ENCODE results near the gene CCR7. TPM values are rescaled to one million over a fixed set of nuclear protein-coding genes. Genes with fewer than 3 reads are reported as not detected.

The CCR7 gene
- total RNA-seq, 3 donors from 2014 or later = 77.3 to 109 (median 108) TPM

DNA sequence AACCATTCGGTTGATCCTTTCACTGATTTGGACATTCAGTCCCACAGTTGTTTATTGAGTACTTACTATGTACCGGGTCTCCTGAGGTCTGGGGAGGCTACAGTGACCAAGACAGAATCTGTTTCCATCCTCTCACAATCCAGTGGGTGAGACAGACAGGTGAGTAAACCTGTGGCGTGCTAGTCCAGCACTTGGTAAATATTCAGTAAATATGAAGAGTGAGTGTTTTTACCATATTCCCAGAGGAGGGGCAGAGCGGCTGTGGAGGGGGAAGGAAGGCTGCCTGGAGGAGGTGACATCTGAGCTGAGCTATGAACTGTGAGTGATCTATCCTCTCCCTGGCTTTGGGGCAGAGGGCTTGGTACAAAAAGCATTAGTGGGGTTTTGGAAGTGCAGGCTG is 31.4 kb downstream of the CCR7 start:
- Mint-ChIP-seq H3K27me3 (ENCODE audit: low read depth) (no peaks in the 10 kb centered on the region), H3K9me3 (no peaks in the 10 kb centered on the region), H3K36me3 (ENCODE audit: insufficient read depth) (peaks cover 2% of the 10 kb centered on the region), H3K4me3 (no peak overlapping the region), H3K4me1 (ENCODE audit: low read depth) (peaks cover 87% of the 10 kb centered on the region)
- DNase-seq (no peak), ATAC-seq (no peak)

DNA sequence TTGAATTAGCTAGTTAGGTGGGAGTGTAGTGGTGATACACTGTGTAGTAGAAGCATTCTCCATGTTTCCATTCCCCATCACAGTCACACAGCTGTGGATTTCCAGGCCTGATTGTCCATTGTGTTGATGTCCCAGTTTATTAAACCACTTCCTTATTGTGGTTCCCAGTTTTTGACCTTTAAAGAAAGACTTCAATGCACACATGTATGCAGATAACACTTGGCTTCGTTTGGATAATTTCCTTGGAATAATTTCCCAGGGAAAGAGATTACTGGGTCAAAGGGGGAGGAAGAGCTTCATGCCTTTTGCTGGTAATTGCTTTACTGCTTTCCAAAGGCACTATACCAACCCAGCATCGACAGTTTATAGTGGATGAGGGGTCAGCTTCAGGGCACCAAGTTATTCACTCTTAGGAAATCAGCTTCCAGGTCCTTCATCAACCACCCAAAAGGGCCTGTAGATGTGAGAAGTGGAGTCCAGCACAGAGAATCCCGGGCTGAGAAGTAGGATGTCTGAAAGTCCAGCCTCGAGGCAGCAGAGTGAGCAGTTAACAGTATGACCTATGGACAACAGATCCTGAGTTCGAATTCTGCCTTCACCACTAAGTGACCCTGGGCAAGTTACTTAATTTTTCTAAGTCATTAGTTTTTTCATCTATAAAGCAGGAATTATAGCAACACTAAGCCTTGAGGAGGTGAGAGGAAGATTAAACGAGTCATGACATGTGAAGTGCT is 32.6 kb downstream of the CCR7 start:
- Mint-ChIP-seq H3K27me3 (ENCODE audit: low read depth) (no peaks in the 10 kb centered on the region), H3K4me1 (ENCODE audit: low read depth) (peaks cover 82% of the 10 kb centered on the region), H3K36me3 (ENCODE audit: insufficient read depth) (peaks cover 2% of the 10 kb centered on the region), H3K4me3 (no peak overlapping the region), H3K9me3 (no peaks in the 10 kb centered on the region)
- no peak for ATAC-seq
- no peak for DNase-seq

- DNase-seq (peak; percentile 74), ATAC-seq (peak; percentile 79 to 81)
- H3K4me1 Mint-ChIP-seq (ENCODE audit: low read depth) = peaks cover 70% of the 10 kb centered on the region
- H3K27me3 Mint-ChIP-seq (ENCODE audit: low read depth) = no peaks in the 10 kb centered on the region
- H3K4me3 Mint-ChIP-seq = peak overlapping the region; percentile 61
- H3K36me3 Mint-ChIP-seq (ENCODE audit: insufficient read depth) = peaks cover 2% of the 10 kb centered on the region
- H3K9me3 Mint-ChIP-seq = no peaks in the 10 kb centered on the region
Observed at GRCh38 chr17:40531051-40531991, 34.0 kb downstream of the CCR7 start.

DNA sequence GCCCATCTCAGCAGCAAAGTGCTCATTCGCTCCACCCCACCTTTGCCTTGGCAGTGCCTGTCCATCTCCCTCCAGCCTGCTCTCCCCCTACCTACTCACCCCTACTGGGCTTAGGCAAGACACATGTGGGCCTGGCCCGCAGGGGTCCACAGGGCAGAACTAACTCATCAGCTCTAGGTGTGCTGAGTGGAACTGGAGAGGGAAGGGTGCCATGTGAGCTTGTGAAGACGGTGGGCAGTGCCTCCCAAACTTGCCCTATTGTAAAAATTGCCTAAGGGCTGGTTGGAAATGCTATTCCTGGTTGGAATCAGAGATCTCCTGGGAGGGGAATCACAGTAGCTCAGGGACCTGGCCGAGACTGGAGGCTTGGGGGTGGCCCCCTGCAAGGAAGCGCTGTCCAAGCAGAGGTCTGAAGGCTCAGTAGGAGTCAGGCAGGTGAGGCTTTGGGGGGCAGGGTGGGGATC is 34.7 kb downstream of the CCR7 start:
- Mint-ChIP-seq H3K27me3 (ENCODE audit: low read depth) (no peaks in the 10 kb centered on the region), H3K4me3 (no peak overlapping the region), H3K9me3 (peaks cover 4% of the 10 kb centered on the region), H3K36me3 (ENCODE audit: insufficient read depth) (peaks cover 2% of the 10 kb centered on the region), H3K4me1 (ENCODE audit: low read depth) (peaks cover 64% of the 10 kb centered on the region)
- no peak for ATAC-seq
- DNase-seq = no peak

- Mint-ChIP-seq H3K36me3 (ENCODE audit: insufficient read depth) (peaks cover 4% of the 10 kb centered on the region), H3K4me1 (ENCODE audit: low read depth) (peaks cover 59% of the 10 kb centered on the region), H3K4me3 (no peak overlapping the region), H3K9me3 (peaks cover 10% of the 10 kb centered on the region), H3K27me3 (ENCODE audit: low read depth) (no peaks in the 10 kb centered on the region)
- ATAC-seq = no peak
- DNase-seq = no peak
Observed at GRCh38 chr17:40529991-40530390, 35.3 kb downstream of the CCR7 start.

GRCh38 chr17:40528692-40529417 is 36.4 kb downstream of the CCR7 start:
- Mint-ChIP-seq H3K27me3 (ENCODE audit: low read depth) (no peaks in the 10 kb centered on the region), H3K4me3 (no peak overlapping the region), H3K9me3 (peaks cover 21% of the 10 kb centered on the region), H3K4me1 (ENCODE audit: low read depth) (peaks cover 50% of the 10 kb centered on the region), H3K36me3 (ENCODE audit: insufficient read depth) (peaks cover 16% of the 10 kb centered on the region)
- no peak for ATAC-seq
- DNase-seq = no peak

- Mint-ChIP-seq H3K36me3 (ENCODE audit: insufficient read depth) (peaks cover 18% of the 10 kb centered on the region), H3K9me3 (peaks cover 24% of the 10 kb centered on the region), H3K27me3 (ENCODE audit: low read depth) (no peaks in the 10 kb centered on the region), H3K4me3 (no peak overlapping the region), H3K4me1 (ENCODE audit: low read depth) (peaks cover 31% of the 10 kb centered on the region)
- DNase-seq (no peak), ATAC-seq (no peak)
Observed at GRCh38 chr17:40526668-40527067, 38.6 kb downstream of the CCR7 start.

- H3K4me3 Mint-ChIP-seq = no peak overlapping the region
- peaks cover 18% of the 10 kb centered on the region for H3K36me3 Mint-ChIP-seq (ENCODE audit: insufficient read depth)
- H3K4me1 Mint-ChIP-seq (ENCODE audit: low read depth) = peaks cover 22% of the 10 kb centered on the region
- H3K9me3 Mint-ChIP-seq = peaks cover 24% of the 10 kb centered on the region
- no peaks in the 10 kb centered on the region for H3K27me3 Mint-ChIP-seq (ENCODE audit: low read depth)
- no peak for ATAC-seq
- DNase-seq = no peak
Observed at GRCh38 chr17:40525294-40525693, 40.0 kb downstream of the CCR7 start.

DNA sequence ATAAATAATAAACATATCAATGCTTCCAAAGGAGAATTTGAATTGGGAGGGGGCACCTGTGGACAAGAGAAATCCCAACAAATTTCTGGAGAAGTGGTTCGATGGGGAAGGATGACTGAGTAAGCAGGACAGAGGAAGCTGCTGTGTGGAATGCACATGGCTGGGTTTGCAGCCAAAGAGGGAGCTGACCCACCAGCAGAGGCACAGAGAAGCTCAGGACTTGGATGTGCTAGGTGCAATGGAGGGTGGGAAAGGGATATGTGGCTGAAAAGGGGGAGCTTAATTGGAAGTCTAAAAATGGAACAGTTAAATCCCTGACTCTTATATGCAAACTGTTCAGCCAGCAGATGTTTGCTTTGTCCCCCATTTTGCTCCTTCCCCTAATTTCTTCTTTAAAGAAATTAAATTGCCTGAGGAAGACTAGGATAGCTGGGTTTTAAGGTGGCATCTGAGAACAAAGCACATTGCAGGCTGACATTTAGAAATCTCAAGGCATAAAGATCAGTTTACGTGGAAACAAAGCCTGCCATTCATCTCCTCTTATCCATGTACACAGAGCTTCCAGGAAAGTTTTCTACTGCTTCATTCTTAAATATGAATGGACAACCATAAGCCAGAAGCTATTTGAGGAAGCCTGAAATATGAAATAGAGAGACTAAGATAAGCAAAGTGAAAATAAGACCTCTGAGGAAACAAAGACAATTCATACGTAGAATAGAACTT is 40.9 kb downstream of the CCR7 start:
- no peak for ATAC-seq
- DNase-seq = no peak
- H3K36me3 Mint-ChIP-seq (ENCODE audit: insufficient read depth) = peaks cover 18% of the 10 kb centered on the region
- H3K4me3 Mint-ChIP-seq = no peak overlapping the region
- peaks cover 15% of the 10 kb centered on the region for H3K4me1 Mint-ChIP-seq (ENCODE audit: low read depth)
- no peaks in the 10 kb centered on the region for H3K27me3 Mint-ChIP-seq (ENCODE audit: low read depth)
- H3K9me3 Mint-ChIP-seq = peaks cover 24% of the 10 kb centered on the region

DNA sequence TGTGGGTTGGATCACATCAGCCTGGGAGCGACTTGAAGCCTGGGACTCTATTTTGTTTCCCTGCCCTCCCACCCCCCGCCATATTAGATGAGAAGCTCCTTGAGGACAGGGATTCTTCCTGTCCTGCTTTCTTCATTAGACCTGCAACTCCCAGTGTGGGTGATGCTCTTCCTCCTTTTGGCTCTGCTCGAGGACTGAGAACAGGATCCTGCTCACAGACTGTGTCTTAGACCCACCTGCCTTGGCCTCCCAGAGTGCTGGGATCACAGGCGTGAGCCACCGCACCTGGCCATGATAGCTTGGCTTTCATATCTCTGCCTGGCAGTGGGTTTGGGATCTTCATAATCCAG is 42.3 kb downstream of the CCR7 start:
- H3K4me1 Mint-ChIP-seq (ENCODE audit: low read depth) = peaks cover 21% of the 10 kb centered on the region
- no peak for DNase-seq
- H3K27me3 Mint-ChIP-seq (ENCODE audit: low read depth) = no peaks in the 10 kb centered on the region
- no peak overlapping the region for H3K4me3 Mint-ChIP-seq
- peaks cover 18% of the 10 kb centered on the region for H3K36me3 Mint-ChIP-seq (ENCODE audit: insufficient read depth)
- no peak for ATAC-seq
- peaks cover 24% of the 10 kb centered on the region for H3K9me3 Mint-ChIP-seq

GRCh38 chr17:40522250-40522960 is 42.9 kb downstream of the CCR7 start:
- H3K4me1 Mint-ChIP-seq (ENCODE audit: low read depth) = peaks cover 23% of the 10 kb centered on the region
- peaks cover 24% of the 10 kb centered on the region for H3K9me3 Mint-ChIP-seq
- no peak for DNase-seq
- H3K27me3 Mint-ChIP-seq (ENCODE audit: low read depth) = no peaks in the 10 kb centered on the region
- no peak overlapping the region for H3K4me3 Mint-ChIP-seq
- ATAC-seq = no peak
- H3K36me3 Mint-ChIP-seq (ENCODE audit: insufficient read depth) = peaks cover 18% of the 10 kb centered on the region

- no peak overlapping the region for H3K4me3 Mint-ChIP-seq
- H3K36me3 Mint-ChIP-seq (ENCODE audit: insufficient read depth) = peaks cover 18% of the 10 kb centered on the region
- ATAC-seq (no peak), DNase-seq (no peak)
- H3K4me1 Mint-ChIP-seq (ENCODE audit: low read depth) = peaks cover 34% of the 10 kb centered on the region
- no peaks in the 10 kb centered on the region for H3K27me3 Mint-ChIP-seq (ENCODE audit: low read depth)
- peaks cover 24% of the 10 kb centered on the region for H3K9me3 Mint-ChIP-seq
Observed at GRCh38 chr17:40520991-40521453, 44.2 kb downstream of the CCR7 start.

- ATAC-seq (no peak), DNase-seq (no peak)
- H3K9me3 Mint-ChIP-seq = peaks cover 7% of the 10 kb centered on the region
- no peak overlapping the region for H3K4me3 Mint-ChIP-seq
- peaks cover 8% of the 10 kb centered on the region for H3K36me3 Mint-ChIP-seq (ENCODE audit: insufficient read depth)
- H3K4me1 Mint-ChIP-seq (ENCODE audit: low read depth) = peaks cover 52% of the 10 kb centered on the region
- H3K27me3 Mint-ChIP-seq (ENCODE audit: low read depth) = no peaks in the 10 kb centered on the region
Observed at GRCh38 chr17:40519089-40519775, 46.0 kb downstream of the CCR7 start.

Data from activated T-cell treated with anti-CD3 and anti-CD28 coated beads, Interleukin-2, amount 50 U/mL, for 4 hours (primary cell).